ENCODE results near the gene SHF.

Gene SHF

GRCh38 chr15:45198337-45199135, 10.8 kb upstream of the SHF start:
- peak; percentile 87 for DNase-seq

GRCh38 chr15:45197512-45197911, 9.7 kb upstream of the SHF start:
- no peak for DNase-seq

- DNase-seq: no peak
Observed at GRCh38 chr15:45187578-45187893, 230 bp downstream of the SHF start.

GRCh38 chr15:45186771-45187577, 792 bp downstream of the SHF start:
- peak; percentile 13 for DNase-seq

- no peak for DNase-seq
Observed at GRCh38 chr15:45185903-45186770, 1.6 kb downstream of the SHF start.

- no peak for DNase-seq
Observed at GRCh38 chr15:45185069-45185779, 2.5 kb downstream of the SHF start.

GRCh38 chr15:45184562-45185041, 3.2 kb downstream of the SHF start:
- no peak for DNase-seq

GRCh38 chr15:45183511-45183910, 4.3 kb downstream of the SHF start:
- no peak for DNase-seq

- no peak for DNase-seq
Observed at GRCh38 chr15:45182996-45183395, 4.8 kb downstream of the SHF start.

GRCh38 chr15:45181491-45182285, 6.1 kb downstream of the SHF start:
- DNase-seq: peak; percentile 2

GRCh38 chr15:45180648-45181436, 6.9 kb downstream of the SHF start:
- no peak for DNase-seq

GRCh38 chr15:45180201-45180600, 7.6 kb downstream of the SHF start:
- DNase-seq: no peak

- DNase-seq: no peak
Observed at GRCh38 chr15:45179221-45179985, 8.4 kb downstream of the SHF start.

- no peak for DNase-seq
Observed at GRCh38 chr15:45177285-45177684, 10.5 kb downstream of the SHF start.

GRCh38 chr15:45174577-45174976, 13.2 kb downstream of the SHF start:
- DNase-seq: no peak

- peak; percentile 36 for DNase-seq
Observed at GRCh38 chr15:45174069-45174468, 13.7 kb downstream of the SHF start.

- no peak for DNase-seq
Observed at GRCh38 chr15:45171912-45172311, 15.9 kb downstream of the SHF start.

GRCh38 chr15:45169608-45170480, 17.9 kb downstream of the SHF start:
- DNase-seq: peak; percentile 7

Measured in NCI-H146 (cell line).